ENCODE measurements around the gene WDR62.

WDR62 gene

DNA sequence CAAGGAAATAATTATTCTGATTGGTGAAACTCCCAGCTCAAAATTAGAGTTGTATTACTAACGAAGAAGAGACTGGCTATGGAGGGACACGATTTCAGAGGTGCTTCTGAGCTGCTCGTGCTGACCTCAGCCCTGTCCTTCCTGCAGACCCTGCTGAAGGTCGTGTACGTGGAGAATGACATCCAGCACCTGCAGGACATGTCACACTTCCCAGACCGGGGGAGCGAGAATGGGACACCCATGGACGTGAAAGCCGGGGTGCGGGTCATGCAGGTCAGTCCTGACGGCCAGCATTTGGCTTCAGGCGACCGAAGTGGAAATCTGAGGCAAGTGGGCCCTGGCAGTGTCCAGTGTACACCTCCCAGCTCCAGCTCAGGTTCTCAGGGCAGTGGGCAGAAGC, 28.2 kb downstream of the WDR62 start:
- DNase-seq = no peak

DNA sequence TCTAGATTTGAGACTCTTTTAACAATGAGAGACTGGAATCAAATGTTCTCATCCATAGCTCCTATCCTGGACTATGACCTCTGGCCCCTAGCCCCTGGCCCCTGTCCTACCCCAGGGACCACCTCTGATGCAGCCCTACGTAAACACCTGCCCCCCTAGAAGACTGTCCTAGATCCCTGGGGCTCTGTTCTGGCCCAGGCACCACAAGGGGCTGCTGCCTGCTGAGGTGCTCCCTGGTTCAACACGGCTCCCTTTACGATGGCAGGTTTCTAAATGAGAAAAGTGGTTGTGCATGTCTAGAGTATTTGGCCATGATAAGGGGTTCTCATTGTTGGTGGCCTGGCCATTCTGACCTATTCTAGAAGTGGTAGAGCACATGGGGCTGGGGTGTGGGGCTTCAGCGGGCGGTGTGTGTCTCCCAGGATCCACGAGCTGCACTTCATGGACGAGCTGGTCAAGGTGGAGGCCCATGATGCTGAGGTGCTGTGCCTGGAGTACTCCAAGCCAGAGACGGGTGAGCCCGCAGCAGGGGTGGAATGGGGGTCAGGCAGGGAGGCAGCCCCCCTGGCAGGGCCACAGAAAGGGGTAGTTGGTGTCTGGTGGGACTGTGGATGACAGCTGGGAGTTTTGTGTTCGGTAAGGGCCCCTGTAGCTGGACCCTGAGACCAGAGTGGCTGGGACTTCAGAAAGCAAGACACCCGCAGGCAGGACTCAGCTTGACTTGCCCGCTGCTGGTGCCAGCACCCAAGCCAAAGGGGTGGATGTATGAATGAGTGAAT, 29.7 kb downstream of the WDR62 start:
- no peak for DNase-seq

DNA sequence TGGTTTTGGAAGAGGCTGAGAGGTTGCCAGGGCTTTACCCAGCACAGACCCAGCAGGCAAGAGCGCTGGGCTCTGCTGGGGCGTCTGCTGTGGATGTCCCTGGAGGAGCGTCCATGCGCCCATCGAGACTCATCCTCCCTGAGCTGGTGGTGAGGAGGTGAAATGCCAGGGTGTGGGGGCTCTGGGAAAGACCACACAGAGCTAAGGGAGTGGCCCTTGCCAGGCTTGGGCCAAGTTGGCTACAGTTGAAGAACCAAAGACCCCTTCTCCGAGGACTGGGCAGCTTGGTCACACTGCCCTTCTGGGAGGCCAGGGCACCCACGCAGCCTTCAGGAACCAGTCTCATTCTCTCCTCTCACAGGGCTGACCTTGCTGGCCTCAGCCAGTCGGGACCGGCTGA, 31.6 kb downstream of the WDR62 start:
- no peak for DNase-seq

DNA sequence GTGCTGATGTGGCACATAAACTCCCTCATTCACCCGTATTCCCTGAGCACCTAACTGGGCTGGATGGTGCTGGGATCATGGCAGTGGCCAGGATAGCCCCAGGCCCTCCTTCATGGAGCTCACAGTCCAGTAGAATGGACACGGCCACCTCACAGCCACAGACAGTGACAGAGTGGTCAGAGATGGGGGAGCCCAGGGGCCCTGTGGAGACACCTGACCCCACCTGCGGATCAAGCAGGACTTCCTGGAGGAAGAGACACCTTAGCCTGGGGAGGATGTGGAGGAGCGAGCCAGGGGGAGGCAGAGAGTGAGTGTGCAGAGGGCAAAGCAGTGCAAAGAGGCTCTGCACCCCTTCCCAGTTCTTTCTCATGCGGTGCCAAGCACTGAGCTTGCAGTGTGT, 35.1 kb downstream of the WDR62 start:
- DNase-seq = no peak

DNA sequence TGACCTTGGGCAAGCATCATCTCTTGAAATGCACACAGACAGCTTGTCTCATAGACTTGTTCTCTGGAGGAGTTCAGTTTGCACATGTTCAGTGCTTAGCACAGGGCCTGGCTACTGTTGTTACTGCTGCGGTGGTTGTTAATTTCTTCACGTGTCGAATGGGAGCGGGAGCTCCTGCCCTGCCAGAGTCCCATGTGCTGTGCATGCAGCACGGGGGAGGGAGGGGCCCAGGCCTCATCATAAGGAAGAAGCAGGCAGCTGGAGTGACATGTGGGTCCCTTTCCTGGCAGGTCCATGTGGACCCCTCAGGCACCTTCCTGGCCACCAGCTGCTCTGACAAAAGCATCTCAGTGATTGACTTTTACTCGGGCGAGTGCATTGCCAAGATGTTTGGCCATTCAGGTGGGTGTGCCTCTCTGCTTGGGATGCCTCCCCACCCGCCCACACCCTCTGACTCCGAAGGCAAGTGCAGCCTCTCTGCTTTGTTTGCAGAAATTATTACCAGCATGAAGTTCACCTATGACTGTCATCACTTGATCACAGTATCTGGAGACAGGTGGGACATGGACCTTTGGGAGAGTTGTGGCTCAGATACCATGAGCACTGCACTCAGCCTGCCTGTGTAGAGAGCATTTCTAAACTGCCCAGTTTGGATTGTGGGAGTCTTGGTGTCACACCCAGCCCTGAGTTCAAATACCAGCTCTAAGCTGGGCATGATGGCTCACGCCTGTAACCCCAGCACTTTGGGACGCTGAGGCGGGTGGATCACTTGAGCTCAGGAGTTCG, 36.4 kb downstream of the WDR62 start:
- no peak for DNase-seq

DNA sequence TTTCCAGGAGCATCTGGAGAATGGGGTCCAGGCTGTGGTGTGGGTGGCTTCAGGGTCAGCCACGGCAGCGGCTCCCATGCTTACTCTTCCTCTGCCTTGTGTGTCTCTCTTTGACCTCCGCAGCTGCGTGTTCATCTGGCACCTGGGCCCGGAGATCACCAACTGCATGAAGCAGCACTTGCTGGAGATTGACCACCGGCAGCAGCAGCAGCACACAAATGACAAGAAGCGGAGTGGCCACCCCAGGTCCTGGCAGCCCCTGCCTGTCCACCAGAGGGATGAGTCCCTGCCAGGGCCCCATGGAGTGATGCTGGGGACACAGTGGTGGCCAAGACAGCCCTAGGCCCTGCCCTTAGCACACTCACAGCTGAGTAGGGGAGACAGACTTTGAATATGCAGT, 37.9 kb downstream of the WDR62 start:
- no peak for DNase-seq

DNA sequence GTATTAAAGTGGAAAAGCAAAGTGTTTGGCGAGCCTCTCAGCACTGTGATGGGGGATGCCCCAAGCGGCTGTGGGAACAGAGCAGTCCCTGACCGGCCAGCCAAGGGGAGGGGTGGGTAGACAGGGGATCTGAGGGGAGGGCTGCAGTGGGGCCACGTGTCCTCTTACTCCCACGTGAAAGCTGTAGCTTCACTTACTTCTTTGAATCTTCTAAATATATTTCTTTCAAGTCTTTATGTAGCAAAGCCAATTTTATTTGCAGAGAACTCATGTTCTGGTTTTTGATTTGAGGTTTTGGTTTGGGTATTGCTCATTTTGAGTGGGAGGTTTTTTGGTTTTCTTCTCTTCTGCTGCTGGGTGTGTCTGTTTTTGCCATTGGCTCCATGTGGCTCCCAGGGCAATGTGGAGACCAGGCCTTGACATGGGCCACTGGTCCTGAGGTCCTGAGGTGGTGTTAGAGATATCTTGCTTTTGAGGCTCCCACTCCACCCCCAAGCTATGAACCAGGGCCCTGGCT, 38.5 kb downstream of the WDR62 start:
- DNase-seq = no peak

DNA sequence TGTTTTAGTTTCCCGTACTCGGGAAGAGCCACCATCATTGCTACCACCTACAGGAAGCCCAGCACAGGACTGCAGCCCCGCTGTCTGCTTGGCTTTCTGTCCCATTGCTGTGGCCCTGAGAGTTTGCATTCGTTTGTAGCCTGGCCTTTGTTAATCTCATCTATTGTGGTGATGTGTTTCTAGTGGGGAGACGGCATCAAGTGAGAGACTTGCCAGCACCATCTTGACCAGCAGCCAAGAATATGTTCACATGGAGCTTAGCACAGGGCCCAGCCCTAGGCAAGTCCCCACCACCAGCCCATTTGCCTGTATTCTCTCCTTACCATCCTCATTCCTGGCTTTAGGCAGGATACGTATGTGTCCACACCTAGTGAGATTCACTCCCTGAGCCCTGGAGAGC, 39.0 kb downstream of the WDR62 start:
- DNase-seq = no peak

DNA sequence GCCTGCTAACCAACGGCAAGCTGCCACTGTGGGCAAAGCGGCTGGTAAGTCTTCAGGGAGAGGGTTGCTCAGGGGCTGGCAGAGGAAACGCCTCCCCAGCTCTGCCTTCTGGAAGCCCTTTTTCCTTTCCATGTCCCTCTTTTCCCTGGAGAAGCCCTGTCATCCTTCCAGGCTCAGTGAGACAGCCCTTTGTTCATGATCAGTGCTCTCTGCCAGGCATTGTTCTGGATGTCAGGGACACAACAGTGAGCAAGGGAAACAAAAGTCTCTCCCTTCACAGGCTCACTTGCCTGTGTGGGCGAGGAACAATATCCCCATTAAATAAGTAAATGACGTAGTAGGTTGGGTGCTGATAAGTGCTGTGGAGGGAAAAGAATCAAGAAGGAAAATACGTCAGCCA, 42.3 kb downstream of the WDR62 start:
- DNase-seq = no peak

DNA sequence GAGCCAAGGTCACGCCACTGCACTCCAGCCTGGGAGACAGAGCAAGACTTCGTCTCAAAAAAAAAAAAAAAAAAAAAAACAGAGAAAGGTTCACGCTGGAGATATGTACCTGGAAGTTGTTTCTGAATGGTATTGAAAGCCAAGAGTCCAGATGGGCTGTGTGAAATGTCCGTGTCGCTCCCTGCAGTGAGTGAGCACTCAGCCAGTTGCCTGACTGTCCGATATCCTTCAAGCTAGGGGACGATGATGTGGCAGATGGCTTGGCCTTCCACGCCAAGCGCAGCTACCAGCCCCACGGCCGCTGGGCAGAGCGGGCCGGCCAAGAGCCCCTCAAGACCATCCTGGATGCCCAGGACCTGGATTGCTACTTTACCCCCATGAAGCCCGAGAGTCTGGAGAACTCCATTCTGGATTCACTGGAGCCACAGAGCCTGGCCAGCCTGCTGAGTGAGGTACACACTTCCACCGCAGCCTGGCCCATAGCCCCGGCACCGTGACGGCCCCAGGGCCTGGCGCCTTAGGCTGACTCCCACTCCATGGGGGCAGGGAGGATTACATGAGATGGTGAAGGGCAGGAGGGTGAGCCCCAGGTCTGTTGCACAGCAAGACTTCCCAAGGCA, 44.6 kb downstream of the WDR62 start:
- no peak for DNase-seq

DNA sequence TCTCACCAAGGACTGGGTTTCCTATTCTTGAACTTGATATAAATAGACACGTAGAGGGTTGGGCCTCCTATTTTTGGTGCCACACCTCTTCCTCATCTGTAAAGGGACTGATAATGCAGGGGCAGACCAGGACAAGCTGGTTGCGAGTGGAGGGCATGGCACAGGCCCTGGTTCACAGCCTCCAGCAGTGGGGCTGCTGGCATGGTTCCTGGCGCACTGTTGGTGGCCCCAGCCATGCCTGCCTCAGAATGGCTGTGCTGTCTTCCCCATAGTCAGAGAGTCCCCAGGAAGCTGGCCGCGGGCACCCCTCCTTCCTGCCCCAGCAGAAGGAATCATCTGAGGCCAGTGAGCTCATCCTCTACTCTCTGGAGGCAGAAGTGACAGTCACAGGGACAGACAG, 45.8 kb downstream of the WDR62 start:
- no peak for DNase-seq

DNA sequence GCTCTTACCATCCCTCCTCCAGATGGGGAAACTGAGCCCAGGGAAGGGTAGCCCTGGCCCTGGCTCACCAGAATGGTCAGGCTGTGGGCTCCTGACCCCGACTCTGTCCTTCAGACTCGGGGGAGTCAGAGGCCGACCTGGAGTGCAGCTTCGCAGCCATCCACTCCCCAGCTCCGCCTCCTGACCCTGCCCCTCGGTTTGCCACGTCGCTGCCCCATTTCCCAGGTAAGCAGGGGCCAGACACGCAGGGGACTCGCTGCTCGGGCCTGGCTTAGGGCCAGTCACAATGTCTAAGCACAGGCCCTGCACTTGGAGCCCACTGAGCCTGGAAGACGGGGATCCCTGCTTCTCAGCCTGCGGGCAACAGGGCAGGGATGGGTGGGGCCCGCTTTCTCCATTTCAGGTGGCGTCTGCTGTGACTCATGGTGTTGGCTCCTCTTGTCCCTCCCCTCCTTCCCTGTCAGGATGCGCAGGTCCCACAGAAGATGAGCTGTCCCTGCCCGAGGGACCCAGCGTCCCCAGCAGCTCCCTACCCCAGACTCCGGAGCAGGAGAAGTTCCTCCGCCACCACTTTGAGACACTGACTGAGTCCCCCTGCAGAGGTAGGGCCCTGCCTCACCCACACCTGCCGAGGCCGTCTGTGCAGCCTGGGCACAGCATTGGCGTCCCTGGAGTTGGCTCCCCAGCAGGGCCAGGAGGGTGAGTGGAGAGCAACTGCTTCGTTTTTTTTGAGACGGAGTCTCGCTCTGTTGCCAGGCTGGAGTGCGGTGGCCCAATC, 47.0 kb downstream of the WDR62 start:
- DNase-seq = no peak

DNA sequence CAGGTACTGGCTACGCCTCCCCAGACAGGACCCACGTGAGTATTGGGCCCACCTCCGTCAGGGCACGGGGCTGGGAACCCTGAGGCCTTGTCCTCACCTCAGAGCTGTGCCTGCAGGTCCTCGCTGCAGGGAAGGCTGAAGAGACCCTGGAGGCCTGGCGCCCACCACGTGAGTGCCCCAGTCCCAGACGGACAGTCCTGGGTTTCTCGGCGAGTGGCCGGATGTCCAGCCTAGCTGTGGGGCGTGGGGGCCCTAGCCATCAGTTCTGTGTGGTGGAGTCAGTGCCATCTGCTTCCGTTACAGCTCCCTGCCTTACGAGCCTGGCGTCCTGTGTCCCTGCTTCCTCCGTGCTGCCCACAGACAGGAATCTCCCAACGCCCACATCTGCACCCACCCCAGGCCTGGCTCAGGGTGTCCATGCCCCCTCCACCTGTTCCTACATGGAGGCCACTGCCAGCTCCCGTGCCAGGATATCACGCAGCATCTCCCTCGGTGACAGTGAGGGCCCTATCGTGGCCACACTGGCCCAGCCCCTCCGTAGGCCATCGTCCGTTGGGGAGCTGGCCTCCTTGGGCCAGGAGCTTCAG, 48.4 kb downstream of the WDR62 start:
- DNase-seq = no peak

DNA sequence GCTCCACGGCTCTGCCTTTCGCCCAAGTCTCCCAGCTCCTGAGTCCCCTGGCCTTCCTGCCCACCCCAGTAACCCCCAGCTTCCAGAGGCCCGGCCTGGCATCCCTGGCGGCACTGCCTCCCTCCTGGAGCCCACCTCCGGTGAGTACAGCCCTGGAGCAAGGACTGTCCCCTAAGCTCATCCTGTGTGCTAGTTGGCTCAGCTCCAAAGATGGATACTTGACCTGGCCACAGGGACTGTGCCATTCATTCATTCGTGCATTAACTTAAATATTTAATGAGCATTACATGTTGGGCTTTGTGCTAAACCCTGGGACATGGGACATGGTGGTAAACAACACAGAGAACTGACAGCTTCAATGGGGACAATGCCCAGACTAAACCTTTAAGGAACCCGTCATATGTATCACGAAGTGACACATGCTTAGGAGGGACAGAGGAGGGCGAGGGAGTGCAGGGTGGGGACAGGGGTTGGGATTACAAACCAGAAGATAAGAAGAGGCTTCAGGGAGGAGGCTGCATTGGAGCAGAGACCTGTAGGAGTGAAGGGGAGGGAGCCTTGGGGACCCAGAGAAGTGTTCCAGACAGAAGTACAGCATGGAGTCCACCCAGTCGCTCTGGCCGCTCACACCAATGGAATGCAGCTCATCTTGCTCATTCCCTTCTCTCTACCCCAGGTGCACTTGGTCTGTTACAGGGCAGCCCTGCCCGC, 49.3 kb downstream of the WDR62 start:
- no peak for DNase-seq

DNA sequence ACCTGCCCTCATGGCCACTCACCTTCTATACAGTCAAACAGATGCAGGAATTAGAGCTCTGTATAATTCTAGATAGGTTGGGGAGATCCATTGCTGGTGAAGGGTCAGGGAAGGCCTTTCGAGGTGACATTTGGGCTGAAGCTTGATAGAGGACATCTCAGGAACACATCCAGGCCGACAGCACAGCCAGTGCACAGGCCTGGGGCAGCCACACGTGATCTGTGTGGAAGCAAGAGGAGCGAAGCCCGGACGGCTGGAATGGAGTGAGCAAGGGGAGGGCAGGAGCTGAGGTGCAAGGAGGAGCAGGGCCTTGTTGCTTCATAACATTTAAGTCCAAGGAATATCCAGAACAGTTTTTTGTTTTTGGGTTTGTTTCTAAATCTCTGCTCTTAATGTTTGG, 51.7 kb downstream of the WDR62 start:
- DNase-seq = no peak

DNA sequence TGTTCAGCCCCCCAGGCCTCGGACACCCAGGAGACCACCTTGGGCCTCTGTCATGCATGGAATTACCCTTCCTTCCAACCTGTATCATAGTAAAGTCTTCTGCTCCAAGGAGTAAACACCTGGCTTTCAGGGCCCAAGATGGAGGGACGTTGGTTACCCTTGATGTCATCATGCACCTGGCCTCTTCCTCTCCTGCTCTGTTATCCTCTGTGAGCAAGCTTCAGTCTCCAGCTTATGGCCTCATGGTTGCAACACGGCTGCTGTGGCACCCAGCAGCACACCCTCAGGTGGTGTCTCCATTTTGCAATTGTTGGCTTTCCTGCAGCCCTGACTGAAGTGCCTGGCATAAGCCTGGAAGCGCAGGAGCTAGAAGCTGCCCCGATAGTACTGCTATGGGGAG, 52.3 kb downstream of the WDR62 start:
- DNase-seq = no peak

DNA sequence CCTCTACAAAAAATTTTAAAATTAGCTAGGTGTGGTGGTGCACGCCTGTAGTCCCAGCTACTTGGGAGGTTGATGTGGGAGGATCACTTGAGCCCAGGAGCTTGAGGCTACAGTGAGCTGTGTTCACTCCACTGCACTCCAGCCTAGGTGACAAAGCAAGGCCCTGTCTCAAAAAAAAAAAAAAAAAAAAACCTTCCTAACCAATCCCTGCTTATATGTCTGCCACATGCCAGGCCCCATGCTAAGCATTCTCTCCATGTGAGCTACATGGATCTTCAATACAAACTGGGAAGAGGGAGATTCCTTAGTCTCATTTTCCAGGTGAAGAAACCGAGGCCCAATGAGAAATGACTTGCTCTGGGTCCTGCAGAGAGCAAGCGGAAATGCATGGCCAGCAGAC, 54.0 kb downstream of the WDR62 start:
- DNase-seq = no peak

DNA sequence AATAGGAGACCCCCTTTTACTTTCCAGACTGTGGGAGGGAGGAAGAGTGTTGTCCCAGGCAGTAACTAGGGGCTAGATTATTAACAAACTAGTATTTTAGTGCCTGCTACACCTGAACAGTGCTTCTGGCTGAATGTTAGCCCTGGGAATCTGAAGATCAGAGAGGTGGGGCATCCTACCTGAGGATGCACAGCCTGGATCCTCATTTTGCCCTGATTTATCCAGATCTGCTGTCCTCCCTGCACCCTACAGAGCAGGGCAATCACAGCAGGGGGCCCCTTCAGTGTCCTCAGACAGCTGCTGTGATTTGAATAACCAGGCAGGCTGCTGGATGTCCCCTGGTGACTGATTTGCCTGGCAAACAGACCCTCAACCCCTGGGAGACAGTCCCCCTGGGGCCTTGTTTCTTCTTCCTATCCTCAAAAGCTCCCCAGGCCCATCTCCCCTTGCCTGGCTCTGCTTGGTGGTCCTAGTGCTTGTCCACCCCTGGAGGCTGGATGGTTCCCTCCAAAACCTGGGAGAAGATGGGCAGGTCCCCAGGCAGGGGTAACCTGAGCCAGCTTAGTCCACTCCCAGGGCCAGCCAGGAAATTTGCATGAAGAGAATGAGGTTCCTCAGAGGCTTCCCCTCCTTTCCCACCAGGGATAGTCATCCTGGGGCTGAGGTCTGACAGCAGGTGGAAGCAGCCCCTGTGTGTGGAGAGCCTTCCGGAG, 55.9 kb downstream of the WDR62 start, which contains the start of gene OVOL3:
Gene OVOL3 (plus strand): TSS at position 657 of the 713 bp plus-strand sequence. CDS start 60 bp downstream, outside the sequence.
- no peak for DNase-seq

DNA sequence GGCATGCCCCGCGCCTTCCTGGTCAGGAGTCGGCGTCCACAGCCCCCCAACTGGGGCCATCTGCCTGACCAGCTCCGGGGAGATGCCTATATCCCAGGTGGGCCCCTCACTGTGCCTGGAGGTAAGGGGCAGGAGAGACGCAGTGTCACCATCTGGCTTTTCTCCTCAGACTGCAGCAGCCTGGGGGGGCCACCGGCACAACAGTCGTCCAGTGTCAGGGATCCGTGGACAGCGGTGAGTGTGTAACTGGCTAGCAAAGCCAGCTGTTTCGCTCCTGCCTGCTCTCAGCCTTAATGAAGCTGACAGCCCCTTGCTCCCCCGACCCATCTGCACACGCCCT, 56.5 kb downstream of the WDR62 start:
- no peak for DNase-seq

DNA sequence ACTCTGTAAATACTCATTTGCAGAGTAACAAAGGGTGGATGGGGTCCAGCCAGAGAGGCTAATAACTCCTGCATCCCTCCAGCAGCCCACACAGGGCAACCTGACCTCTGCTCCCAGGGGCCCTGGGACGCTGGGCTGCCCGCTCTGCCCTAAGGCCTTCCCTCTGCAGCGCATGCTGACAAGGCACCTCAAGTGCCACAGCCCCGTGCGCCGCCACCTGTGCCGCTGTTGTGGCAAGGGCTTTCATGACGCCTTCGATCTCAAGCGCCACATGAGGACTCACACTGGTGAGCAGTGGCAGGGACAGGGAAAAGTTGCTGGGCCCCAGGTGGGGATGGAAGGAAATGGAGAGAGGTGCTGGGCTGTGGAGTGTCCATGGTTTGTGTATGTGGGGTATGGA, 58.0 kb downstream of the WDR62 start:
- no peak for DNase-seq

DNA sequence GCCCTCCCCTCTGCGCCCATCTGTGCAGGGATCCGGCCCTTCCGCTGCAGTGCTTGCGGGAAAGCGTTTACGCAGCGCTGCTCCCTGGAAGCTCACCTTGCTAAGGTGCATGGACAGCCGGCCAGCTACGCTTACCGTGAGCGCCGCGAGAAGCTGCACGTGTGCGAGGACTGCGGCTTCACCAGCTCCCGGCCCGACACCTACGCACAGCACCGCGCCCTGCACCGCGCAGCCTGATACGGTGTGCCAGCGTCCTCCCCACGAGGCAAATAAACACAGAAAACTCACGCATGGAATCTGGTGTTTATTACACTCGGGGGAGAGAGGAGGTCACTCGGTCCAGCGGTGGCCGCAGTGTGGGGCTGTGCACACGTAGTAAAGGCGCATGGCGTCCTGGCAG, 58.7 kb downstream of the WDR62 start:
- no peak for DNase-seq

All from COR-L47 (cell line).